Smooth muscle cell of the brain vasculature (primary cell): Measurements from ENCODE around the gene TBC1D4.
"Not testable (repeated sequence)": the region's sequence is repeated elsewhere in the genome, so short reads cannot be mapped to it uniquely, and the experiment has no call there.

ENCODE experiments used
- DNase-seq: peaks from one replicate; pipeline ENCODE4 v3.0.0-alpha.2; 2012; ENCODE audit warnings: low read depth, low spot score

The TBC1D4 gene

DNA sequence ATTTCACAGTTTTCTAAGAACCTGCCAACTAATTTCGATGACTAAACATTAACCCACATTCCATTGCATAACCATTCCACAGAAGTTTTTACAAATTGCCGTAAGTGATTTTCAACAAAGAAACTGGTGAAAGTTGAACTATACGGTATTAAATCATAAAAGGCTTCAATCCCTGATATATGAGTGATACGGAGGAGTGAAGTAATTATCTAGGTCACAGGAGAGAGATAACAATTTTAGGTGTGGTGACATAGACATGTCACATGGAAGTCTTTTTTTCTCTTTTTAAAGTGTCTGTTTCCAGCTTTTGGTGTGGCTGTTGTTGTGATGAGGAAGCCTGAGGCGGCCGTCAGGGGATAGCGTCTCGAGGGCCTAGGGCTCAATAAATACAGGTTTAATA is 29.4 kb downstream of the TBC1D4 start:
- DNase-seq, result no peak

DNA sequence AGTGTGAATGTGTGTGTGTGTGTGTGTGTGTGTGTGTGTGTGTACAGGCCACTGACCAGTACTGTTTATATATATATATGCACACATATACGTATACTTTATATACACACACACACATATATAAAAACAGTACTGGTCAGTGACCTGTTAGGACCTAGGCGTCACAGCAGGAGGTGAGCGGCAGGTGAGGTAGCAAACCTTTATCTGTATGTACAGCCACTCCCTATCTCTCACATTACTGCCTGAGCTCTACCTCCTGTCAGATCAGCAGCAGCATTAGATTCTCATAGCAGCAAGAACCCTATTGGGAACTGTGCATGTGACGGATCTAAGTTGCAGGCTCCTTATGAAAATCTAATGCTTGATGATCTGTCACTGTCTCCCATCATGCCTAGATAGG is 34.5 kb downstream of the TBC1D4 start:
- DNase-seq, result no peak

DNA sequence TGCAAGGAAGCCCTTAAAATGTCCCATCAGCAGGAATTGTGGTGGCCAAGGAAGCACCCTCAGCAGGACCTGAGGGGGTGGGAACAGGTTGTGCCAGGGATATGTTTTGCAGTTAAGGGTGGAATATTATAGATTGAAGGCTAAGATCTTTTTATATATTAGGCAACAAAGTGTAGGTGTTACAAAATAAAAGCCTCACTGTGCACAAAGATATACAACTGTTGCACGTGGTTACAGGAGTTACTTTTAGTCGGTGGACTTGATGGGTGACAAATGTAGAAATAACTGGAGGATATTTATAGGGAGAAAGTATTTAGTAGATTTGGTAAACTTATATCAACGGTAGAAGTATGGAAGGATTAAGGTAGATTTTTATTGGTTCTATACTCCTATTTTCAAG is 35.1 kb downstream of the TBC1D4 start:
- DNase-seq, result no peak

DNA sequence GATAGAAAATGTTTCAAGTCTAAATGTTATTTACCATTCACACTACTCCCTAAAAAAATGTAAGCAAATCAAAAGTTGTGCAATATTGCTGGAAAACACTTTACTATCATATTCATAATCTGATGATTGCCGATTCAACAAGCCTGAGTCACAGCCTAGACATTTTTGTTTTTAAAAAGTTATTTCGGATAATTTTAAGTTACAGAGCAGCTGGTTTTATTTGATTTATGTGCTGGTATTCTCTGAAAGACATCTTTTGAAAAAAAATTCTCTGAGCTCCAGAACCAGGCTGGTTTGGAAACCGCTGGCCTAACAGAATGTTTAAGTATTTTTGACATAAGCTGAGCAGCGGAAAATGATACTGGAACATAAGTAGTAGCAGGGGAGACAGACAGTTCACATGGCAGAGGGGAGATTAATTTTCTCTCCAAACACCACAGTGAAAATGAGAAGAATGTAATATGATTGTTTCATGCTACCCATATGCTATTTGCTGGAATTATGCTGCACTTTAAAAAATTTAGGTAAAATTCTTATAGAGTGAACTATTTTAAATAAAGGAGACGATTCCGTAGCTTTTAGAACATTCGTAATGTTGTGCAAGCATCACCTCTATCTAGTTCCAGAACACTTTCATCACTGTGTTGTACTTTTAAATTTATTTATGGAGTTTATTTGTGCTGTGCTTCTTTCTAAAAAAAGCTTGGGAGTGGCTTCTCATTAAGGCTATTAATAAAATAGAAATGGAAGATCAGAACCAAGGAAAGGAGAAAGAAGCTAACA is 36.1 kb downstream of the TBC1D4 start:
- DNase-seq, result no peak

DNA sequence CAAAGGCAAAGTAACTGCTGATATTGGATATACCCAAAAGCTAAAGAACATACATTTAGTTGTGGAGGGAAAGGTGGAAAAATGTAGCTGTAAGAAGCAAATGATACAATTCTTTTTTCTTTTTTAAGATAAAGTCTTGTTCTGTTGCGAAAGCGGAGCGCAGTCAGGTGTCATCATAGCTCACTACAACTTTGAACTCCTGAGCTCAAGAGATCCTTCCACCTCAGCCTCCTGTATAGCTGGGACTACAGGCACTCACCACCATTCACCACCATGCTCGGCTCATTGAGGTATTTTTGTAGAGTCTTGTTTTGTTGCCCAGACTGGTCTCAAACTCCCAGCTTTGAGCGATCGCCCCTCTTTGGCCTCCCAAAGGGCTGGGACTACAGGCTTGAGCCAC is 38.0 kb downstream of the TBC1D4 start:
- DNase-seq, result no peak

DNA sequence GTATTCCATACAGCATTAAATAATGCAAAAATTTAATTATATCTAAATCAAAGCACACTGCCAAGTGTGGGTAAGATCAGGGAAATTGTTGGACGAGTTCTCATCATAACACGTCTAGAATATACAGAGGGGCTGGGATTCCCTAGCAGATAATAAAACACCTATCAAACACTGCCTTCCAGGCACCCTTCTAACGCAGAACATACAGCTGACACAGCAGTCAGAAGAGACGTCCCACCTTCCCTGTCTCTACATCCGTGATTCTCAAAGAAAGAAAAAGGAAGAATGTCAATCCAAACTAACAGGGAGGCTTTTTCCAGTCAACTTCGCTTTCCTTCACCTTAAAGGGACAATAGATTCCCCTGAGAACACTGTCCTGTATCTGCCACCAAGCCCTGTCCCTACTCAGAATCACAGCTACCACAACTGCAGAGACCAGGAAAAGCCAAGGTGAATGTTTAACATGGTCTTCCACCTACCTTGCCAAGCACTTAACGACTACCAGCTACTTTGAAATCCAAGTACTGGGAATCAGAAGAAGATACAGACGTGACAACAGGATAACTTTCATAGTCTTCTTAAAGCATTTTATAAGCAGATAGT is 38.5 kb downstream of the TBC1D4 start:
- DNase-seq, result no peak

DNA sequence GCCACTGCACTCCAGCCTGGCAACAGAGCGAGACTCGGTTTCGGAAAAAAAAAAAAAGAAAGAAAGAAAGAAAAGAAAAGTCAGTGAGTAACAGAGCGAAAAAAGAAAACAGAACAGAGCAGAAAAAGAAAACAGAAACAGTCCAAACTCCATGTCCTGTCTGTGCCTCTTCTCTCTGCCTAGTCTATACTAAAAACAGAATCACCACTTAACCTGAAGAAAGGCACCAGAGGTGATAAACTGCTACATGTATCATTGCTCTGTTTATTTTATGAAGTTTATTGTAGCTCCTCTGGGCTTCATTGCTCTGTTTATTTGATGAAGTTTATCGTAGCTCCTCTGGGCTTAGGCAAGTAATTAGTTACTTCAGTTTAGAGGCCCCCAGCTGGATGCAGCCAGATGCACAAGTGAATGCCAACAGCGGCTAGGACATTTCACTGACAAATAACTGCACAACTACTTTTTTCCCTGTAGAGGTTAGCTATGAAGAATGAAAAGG is 39.2 kb downstream of the TBC1D4 start:
- DNase-seq, result no peak

DNA sequence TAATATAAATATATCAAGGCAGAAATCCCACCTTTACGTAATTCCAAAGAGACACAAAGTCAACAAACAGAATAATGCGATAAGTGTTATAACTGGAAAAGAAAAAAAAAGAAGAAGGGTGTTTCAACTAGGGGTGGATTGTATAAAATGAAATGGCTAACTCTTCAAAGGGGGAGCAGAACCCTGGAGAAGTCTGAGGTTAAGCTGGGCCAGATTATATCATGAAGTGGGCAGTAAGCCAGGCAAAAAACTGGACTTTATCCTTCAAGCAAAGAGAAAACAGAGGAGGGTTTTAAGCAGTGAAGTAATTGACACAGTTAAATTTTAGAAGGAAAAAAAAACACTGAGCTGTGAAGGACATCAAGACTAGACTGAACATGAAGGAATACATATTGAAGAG is 41.9 kb downstream of the TBC1D4 start:
- no peak for DNase-seq

DNA sequence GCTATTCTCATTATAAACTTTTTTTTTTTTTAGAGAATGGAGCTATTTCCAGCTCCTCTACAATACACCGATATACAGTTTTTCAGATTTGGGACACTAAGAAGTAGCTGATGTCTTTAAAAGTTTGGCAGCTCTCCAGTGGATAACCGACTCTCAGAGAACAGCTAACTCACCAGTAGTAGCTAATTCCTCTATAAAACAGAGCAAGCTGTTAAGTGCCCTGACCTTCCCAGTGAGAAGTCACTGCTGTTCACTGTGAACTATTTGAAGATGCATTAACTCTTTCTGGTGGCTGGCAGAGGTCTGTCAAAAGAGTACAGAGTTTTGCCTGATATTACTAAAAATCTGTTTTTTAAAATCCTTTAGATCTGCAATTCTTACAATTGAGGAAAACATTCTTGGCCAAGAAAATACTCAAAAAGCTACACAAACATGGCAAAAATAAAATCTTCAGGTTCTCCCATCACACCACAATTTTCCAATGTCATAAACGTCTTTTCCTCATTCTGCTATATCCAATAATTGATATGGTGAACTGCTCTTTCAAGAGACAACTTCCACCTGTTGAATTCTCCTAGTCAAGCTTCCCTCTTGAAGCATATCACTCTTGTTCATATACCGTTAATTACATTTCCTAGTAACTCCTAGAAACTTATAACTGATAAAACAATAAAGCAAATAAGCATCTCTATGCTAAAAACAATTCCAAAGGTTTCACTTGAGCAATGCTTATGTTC is 44.2 kb downstream of the TBC1D4 start:
- peak; percentile 65 for DNase-seq

DNA sequence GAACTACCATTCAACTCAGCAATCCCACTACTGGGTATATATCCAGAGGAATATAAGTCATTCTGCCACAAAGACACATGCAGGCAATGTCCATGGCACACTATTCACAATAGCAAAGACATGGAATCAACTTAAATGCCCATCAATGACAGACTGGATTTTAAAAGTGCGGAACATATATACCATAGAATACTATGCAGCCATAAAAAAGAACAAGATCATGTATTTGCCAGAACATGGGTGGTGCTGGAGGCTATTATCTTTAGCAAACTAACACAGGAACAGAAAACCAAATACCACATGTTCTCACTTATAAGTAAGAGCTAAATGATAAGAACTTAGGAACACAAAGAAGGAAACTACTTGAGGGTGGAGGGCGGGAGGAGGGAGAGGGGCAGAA is 47.8 kb downstream of the TBC1D4 start:
- not testable (repeated sequence) for DNase-seq

DNA sequence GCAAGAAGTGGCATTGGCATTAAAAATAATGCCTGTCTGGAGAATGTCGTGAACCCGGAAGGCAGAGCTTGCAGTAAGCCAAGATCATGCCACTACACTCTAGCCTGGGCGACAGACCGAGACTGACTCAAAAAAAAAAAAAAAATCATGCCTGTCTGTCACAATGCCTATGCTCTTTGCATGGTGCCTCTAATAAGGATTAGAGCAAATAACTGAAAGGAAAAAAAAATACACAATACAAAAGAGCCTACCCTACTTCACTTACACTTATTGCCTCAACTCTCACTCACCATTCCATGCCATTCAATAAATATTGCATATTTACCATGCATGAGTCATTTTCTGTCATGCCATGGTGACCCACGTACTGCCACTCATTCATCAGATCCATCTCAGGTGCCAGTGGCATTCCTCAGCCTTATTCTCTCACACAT is 49.1 kb downstream of the TBC1D4 start:
- no peak for DNase-seq

DNA sequence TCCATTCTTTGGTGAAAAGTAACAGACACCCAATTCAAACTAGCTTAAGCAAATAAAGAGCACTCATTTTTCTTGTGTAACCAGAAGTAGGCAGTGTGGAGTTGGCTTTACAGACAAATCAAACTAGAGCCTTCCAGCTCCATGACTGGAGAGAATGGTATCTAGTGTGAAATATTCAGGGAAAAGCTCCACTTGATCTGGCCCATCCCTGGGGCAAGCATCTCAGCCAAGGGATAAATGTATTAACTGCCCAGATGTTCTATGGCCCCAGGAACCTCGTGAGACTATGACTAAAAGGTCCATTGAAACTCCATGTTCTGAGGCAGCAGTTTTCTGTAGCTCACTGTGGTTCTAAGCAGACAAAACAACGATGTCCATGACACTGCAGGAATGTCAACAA is 49.9 kb downstream of the TBC1D4 start:
- no peak for DNase-seq

DNA sequence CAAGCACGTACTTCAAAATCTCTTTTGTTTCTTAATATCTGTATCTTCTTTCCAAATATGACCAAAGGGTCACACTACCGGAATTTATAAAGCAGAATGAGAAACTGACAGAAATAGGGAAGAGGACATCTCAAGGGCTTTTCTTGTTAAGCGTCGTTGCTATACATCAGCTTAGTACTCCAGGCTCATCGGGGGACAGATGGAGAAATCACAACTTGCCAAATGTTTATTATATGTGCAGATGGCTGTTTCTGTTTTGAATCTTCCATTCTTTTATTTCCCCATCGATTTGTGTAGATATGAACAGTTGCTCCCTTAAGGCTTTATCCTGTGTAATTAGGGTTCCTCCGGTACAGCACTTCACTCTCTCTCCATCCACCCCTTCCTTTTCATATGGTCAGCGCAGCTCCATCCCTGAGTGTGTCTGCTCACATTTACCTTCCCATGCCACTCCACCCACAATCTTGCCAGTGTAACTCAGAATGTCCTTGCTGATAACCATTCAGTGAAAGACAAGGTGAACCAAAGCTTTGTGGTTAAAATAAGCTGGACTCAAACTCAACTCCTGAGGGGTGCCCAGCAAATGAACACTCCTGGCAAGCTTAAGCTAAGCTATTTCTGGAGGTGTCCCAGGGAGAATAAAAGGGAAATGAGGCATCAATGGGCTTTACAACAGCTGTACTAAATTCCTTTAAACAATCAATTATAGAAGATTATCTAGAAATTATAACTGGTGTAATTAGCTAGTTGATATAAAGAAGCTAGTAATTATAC is 51.3 kb downstream of the TBC1D4 start:
- no peak for DNase-seq

DNA sequence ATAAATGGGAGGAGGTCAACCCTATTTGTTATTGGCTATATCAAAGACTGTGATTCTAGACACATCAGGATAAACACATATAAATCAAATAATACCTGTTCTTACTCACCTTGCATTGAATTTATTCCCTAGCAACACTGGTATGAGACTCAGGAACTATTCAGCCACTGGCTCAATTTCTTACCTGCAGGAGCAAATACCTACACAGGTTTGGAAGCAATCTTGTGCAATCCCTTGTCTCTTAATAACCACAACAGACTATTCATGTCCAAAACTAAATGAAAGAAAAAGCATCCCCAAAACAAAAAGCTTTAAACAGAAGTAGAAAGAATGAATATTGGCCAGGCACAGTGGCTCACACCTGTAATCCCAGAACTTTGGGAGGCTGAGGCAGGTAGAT is 55.5 kb downstream of the TBC1D4 start:
- DNase-seq, result no peak

DNA sequence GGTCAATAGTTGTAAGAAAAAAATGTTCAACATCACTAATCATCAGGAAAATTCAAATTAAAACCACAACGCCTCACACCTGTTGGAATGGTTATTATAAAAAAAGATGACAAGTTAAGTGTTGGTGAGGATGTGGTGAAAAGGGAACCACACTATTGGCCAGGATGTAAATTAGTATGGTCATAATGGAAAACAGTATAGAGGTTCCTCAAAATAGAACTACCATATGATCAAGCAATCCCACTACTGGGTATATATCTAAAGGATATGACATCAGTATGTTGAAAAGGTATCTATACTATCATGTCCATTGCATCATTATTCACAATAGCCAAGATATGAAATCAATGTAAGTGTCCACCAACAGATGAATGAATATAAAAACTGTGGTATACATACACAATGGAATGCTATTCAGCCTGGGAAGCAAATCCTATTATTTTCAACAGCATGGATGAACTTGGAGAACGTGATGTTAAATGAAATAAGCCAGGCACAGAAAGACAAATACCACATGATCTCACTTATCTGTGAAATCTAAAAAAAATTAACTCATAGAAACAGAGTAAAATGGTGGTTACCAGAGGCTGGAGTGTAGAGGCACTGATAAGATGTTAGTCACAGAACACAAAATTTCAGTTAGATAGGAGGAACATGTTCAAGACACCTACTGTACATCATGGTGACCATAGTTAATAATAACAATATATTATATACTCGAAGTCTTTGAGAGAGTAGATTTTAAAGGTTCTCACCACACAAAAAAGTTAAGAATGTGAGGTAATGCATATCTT is 56.6 kb downstream of the TBC1D4 start:
- DNase-seq, result no peak

DNA sequence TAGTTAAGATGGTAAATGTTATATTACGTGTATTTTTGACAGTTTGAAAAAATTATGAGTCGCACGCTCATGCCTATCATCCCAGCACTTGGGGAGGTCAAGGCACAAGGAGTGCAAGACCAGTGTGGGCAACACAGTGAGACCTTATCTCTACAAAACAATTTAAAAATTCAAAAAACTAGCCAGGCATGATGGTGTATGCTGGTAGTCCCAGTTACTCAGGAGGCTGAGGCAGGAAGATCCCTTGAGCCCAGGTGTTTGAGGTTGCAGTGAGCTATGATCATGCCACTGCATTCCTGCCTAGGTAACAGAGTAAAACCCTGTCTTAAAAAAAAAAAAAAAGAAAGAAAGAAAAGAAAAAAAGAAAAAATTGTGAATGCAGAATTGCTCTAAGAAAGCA is 58.0 kb downstream of the TBC1D4 start:
- no peak for DNase-seq

DNA sequence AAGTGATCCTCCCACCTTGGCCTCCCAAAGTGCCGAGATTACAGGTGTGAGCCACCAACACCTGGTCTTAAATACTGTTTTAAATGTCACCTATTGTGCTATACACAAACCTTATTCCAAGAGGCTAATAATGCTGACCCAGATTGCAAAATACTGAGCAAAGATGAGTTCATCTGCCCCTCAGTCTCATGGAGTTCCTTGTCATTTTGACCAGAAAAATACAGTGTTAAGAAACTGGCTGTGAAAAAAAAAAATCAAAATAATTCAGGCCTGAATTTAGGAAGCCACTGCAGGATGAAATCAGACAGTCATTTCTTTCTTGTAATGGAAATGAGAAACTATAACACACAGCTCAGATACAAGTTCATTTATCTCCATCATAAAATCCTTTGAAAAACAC is 59.9 kb downstream of the TBC1D4 start:
- DNase-seq, result no peak

DNA sequence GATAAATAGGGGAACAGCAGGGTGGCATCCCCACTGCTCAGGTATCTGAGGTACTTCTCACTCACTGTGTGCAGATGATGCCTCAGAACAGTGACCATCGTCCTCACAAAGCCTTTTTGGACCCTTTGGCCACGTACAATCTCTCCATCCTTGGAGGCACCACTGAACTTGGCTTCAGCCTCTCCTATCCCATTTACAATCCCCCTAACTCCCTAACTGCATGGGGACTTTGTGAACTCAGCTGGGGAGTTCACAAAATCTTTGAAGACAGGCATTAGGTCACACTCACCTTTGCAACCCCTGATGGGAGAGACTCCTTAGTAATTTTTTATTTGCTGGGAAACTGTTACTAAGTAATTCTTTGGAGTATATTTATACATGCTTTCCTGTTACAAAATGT is 60.8 kb downstream of the TBC1D4 start:
- DNase-seq, result no peak

DNA sequence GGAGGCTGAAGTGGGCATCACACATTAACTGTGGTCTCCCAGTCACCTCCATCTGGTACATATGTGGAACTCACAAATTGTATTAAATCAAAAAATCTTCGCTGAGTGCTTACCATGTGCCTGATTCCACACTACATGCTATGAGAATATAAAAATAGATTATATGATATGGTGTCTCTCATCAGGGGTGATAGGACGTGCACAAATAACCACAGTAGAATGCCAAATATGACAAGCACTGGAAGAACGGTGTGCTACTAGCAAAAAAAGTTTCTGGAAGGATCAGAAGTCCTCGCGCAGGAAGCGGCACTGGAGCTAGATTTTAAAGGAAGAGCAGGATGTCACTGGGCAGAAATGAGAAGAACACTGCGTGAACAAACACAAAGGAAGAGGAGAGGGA is 62.3 kb downstream of the TBC1D4 start:
- DNase-seq, result no peak

DNA sequence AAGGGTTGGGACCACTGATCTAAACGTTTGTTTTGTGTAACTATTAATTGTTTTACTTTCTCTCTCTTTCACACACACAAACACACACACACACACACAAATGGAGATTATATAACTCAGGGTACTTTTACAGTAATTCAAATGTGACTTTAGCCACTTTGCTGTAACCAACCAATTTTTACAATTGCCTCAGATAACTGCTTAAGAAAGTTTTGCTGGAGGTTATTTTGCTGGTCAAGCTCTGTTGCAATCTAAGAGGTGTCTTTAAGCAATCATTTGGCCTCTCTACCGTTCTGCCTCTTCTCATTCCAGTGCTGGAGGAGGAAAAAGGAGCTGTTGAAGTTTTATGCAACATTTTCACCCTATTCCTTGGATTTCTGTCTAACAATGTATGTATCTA is 63.0 kb downstream of the TBC1D4 start:
- DNase-seq, result no peak

DNA sequence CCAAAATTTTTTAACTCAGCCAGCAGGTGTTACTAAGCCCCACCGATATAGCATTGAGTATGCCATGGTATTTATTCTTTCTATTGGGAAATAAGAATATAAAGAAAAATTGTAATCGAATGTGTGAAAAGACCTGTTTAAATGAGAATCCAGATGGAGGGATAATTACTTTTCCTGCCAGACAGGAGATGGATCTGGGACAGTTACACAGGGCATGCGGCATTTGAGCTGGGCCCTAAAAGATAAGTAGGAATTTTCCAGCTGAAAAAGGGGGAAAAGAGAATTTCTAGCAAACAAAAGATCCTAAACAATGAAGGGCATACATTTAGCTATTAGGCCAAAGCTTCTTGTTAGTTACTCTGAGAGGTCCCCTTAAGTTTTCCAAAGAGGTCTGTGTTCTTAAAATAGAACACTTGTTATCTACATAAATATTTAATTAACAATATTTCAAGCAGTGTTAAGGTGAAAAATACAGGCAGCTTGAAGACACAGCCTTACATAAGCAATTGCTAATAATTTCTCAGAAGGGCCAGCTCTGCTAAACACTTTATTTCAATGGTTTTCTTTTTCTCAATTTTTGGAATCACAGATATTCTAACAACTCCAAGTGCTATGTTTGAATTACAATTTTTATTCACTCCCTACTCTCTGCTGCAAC is 63.7 kb downstream of the TBC1D4 start:
- no peak for DNase-seq
